NCI-H187 treated with DMSO at 0.1 percent for 48 hours (cell line): ENCODE data around the gene PAX7.
A peak's percentile ranks its signal among the peaks of the same experiment; 100 is the strongest.
"Not testable (repeated sequence)": the region's sequence is repeated elsewhere in the genome, so short reads cannot be mapped to it uniquely, and the experiment has no call there.

Experiments
- DNase-seq: peaks from one replicate; lab custom pipeline; 2025; lab: John Stamatoyannopoulos, UW

The PAX7 gene

GRCh38 chr1:18761948-18762840, 131.5 kb downstream of the PAX7 start:
- no peak for DNase-seq

- DNase-seq, result peak; percentile 40
Observed at GRCh38 chr1:18764362-18764761, 133.7 kb downstream of the PAX7 start.

- DNase-seq, result no peak
Observed at GRCh38 chr1:18765725-18766124, 135.1 kb downstream of the PAX7 start.

GRCh38 chr1:18766328-18766727, 135.7 kb downstream of the PAX7 start:
- DNase-seq, result no peak

GRCh38 chr1:18767576-18767975, 136.9 kb downstream of the PAX7 start:
- not testable (repeated sequence) for DNase-seq

- no peak for DNase-seq
Observed at GRCh38 chr1:18768086-18768485, 137.4 kb downstream of the PAX7 start.

GRCh38 chr1:18769140-18769539, 138.5 kb downstream of the PAX7 start:
- no peak for DNase-seq

- no peak for DNase-seq
Observed at GRCh38 chr1:18770799-18771198, 140.2 kb downstream of the PAX7 start.

GRCh38 chr1:18773753-18774152, 143.1 kb downstream of the PAX7 start:
- DNase-seq, result no peak

GRCh38 chr1:18775341-18775740, 144.7 kb downstream of the PAX7 start:
- no peak for DNase-seq

- DNase-seq, result no peak
Observed at GRCh38 chr1:18776777-18777176, 146.1 kb downstream of the PAX7 start.

- no peak for DNase-seq
Observed at GRCh38 chr1:18778437-18778836, 147.8 kb downstream of the PAX7 start.

- no peak for DNase-seq
Observed at GRCh38 chr1:18781031-18781430, 150.4 kb downstream of the PAX7 start.

GRCh38 chr1:18783705-18784481, 153.2 kb downstream of the PAX7 start:
- no peak for DNase-seq

GRCh38 chr1:18784482-18784831, 153.8 kb downstream of the PAX7 start:
- no peak for DNase-seq

GRCh38 chr1:18786149-18786548, 155.5 kb downstream of the PAX7 start:
- no peak for DNase-seq

- no peak for DNase-seq
Observed at GRCh38 chr1:18787825-18788385, 157.3 kb downstream of the PAX7 start.

GRCh38 chr1:18789246-18789645, 158.6 kb downstream of the PAX7 start:
- DNase-seq, result no peak

- DNase-seq, result no peak
Observed at GRCh38 chr1:18792747-18793146, 162.1 kb downstream of the PAX7 start.

- DNase-seq, result no peak
Observed at GRCh38 chr1:18793164-18793563, 162.5 kb downstream of the PAX7 start.

GRCh38 chr1:18794051-18794450, 163.4 kb downstream of the PAX7 start:
- no peak for DNase-seq

GRCh38 chr1:18794561-18794960, 163.9 kb downstream of the PAX7 start:
- DNase-seq, result no peak
